Measurements from ENCODE around the gene MTCL3.

Gene MTCL3

DNA sequence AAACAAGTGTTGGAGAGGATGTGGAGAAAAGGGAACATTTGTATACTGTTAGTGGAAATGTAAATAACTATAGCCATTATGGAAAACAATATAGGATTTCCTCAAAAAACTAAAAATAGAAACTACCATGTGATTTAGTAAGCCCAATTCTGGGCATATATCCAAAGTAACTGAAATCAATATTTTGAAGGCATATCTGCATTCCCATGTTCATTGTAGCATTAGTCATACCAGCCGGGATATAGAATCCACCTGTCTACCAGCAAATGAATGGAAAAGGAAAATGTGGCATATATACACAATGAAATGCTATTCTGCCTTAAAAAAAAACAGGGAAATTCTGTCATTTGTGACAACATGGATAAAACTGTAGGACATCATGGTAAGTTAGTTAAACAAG is 42.5 kb upstream of the MTCL3 start:
- no peak overlapping the region for H3K4me3 ChIP-seq (ENCODE audit: low read depth, poor library complexity, severe bottlenecking)
- intact Hi-C loops (cut with DNase I; ENCODE audit: low total_unique reads), result loop anchor here (10.0 kb wide), 1 partner anchor 1337 kb away; no protein-coding TSS in a partner anchor
- no peak for DNase-seq (ENCODE audit: low spot score in 2 of 2)
- 44 to 62% methylated on average over 1 of the region's 1 CpG for WGBS, 2 donors
- TF ChIP-seq CTCF (IDR thresholded peaks at IDR 0.05), result no peak
- no peak for TF ChIP-seq POLR2A (IDR thresholded peaks at IDR 0.05)

GRCh38 chr6:127554435-127555006 is 35.4 kb upstream of the MTCL3 start:
- no peak overlapping the region for H3K4me3 ChIP-seq (ENCODE audit: low read depth, poor library complexity, severe bottlenecking)
- no peak for DNase-seq (ENCODE audit: low spot score in 2 of 2)
- intact Hi-C loops (cut with DNase I; ENCODE audit: low total_unique reads), result no loop called here
- WGBS, 2 donors, result 16 to 27% methylated on average over 2 of the region's 2 CpGs
- TF ChIP-seq POLR2A (IDR thresholded peaks at IDR 0.05), result no peak
- no peak for TF ChIP-seq CTCF (IDR thresholded peaks at IDR 0.05)

DNA sequence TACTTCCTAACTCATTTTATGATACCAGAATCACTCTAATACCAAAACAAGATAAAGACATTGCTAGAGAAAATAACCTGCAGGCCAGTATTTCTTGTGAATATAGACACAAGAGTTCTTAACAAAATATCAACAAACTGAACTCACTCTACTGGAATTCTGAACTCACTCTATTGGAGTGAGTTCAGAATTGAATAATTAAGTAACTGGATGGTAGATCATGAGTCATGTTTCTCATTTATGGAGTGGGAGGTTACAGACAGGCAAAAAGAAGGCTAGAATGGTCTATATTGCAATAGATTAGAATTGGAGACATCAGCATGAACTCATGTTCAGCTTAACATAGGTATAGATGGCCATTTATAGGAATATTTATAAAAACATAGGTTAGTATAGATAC is 31.3 kb upstream of the MTCL3 start:
- no peak overlapping the region for H3K4me3 ChIP-seq (ENCODE audit: low read depth, poor library complexity, severe bottlenecking)
- DNase-seq (ENCODE audit: low spot score in 2 of 2), result no peak
- intact Hi-C loops (cut with DNase I; ENCODE audit: low total_unique reads), result no loop called here
- TF ChIP-seq POLR2A (IDR thresholded peaks at IDR 0.05) (no peak), CTCF (IDR thresholded peaks at IDR 0.05) (no peak)

DNA sequence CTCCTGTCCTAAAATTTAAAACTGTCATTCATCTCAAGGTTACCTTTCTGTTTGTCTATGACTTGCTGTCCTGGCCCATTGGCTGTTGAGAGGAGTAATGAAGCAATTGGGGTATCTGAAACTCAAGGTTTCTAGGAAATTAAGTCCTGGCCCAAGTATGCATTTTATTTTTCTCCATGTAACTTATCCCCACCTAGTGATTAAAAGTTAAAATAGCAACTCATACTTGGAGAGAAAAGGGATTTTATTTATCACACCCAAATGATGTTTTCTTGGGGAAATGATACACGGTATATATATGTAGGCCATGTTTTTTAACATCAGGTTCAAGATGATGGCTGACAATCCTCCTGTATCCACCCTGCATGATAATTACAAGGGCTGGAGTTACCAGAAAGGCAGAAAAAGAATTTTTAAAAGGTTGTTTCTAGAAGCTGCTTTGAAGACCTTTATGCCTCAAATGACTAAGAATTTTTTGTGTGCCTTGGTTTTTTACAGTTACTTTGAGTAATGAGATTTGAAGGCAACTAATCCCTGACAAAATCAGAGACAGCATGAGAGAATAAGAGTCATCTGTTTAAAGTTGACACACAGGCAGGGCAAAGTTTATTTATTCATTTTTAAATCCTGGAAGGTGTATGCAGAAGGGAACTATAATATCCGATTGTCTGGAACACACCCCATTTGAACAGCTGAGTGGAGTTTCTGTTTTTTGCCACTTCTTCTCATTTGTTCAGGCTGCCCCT is 28.9 kb upstream of the MTCL3 start:
- no peak overlapping the region for H3K4me3 ChIP-seq (ENCODE audit: low read depth, poor library complexity, severe bottlenecking)
- WGBS, 2 donors, result 50 to 56% methylated on average over 2 of the region's 2 CpGs
- DNase-seq (ENCODE audit: low spot score in 2 of 2), result no peak
- TF ChIP-seq POLR2A (IDR thresholded peaks at IDR 0.05) (no peak), CTCF (IDR thresholded peaks at IDR 0.05) (no peak)
- intact Hi-C loops (cut with DNase I; ENCODE audit: low total_unique reads), result no loop called here

DNA sequence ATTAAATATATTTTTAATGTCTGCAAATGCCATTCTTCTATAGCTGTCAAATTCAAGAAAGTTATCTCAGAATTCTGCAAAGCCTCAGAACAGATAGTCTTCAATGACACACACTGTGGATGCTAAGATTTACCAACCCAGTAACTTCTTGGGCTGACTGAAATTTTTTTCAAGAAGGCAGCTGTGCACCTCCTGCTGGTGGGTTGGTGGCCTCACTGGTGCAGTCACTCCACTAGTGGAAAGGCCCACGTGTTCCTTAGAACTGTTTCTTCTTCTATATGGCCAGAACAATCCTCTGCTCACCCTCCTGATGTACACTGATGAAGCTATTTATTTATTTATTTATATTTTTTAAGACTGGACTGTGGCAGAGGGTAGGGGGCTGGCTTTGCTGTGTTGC is 28.1 kb upstream of the MTCL3 start:
- WGBS, 2 donors, result 13 to 42% methylated on average over 1 of the region's 1 CpG
- H3K4me3 ChIP-seq (ENCODE audit: low read depth, poor library complexity, severe bottlenecking), result no peak overlapping the region
- TF ChIP-seq POLR2A (IDR thresholded peaks at IDR 0.05) (no peak), CTCF (IDR thresholded peaks at IDR 0.05) (no peak)
- DNase-seq (ENCODE audit: low spot score in 2 of 2), result no peak
- intact Hi-C loops (cut with DNase I; ENCODE audit: low total_unique reads), result no loop called here

DNA sequence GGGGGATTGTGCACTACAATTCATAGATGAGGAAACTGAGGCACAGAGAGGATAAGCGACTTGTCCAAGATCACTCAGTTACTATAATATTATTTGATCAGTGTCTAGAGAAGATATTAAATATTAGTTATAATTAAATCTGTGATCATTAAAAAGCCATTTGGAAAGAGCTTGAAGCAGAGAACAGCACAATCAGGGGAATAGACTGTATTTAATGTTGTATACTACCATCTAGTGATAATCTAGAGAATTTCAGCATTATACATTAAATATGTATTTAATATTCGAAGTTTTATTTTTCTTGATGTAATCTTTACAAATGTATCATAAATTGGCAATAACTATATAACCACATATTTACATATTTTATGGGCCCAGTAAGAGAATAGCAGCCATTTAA is 20.1 kb upstream of the MTCL3 start:
- intact Hi-C loops (cut with DNase I; ENCODE audit: low total_unique reads), result no loop called here
- no peak overlapping the region for H3K4me3 ChIP-seq (ENCODE audit: low read depth, poor library complexity, severe bottlenecking)
- no peak for DNase-seq (ENCODE audit: low spot score in 2 of 2)
- TF ChIP-seq POLR2A (IDR thresholded peaks at IDR 0.05) (no peak), CTCF (IDR thresholded peaks at IDR 0.05) (no peak)
- 32 to 43% methylated on average over 2 of the region's 2 CpGs for WGBS, 2 donors

Data from lower leg skin (tissue), 4 donors.